ENCODE measurements around the gene STXBP5L.

DNA sequence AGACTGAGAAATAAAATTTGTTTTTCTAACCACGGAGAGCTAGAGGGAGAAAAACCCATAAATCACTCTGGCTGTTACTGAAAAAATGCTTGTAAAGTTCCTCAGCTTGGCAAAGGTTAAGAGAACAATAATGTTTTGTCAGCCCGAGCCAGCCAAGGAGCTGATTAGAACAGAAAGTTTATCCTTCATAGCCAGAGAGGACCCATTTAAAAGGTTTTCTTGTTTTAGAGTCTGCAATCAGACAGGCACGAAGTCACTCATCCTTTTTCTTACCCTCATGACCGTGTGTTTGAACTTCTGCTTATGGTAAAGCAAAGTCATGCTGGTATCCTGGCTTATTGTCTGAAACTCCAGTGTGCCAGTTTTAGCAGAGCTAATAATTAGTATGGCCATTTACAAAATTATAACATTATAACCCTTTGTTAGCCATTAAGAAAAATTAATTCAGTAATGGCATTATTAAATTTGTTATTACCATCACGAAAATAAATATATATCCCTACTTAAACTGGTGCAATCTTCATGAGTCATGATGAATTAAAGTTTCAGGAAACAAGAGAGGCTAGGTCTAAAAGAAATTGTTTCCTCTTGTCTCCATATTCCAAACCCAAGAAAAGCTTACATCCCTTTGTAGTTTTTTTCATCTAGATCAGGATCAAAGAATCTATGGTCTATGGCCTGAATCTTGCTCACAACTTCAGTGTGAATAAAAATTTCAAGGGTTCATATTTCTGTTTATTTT is 13.5 kb upstream of the STXBP5L start:
- TF ChIP-seq EZH2phosphoT487 (IDR thresholded peaks at IDR 0.05) (no peak), CTCF (IDR thresholded peaks at IDR 0.05) (no peak), EZH2 (IDR thresholded peaks at IDR 0.05) (no peak)

Measured in neural progenitor cell (in vitro differentiated cells).